Ascending aorta (tissue), 2 donors: ENCODE measurements around the gene ALOXE3. TPM values are rescaled to one million over a fixed set of nuclear protein-coding genes. Genes with fewer than 3 reads are reported as not detected.

Experiments used
- DNase-seq, 2 donors: peaks; one replicate each; pipeline ENCODE4 v3.0.0-alpha.2; 2019; ENCODE audit warnings: low spot score in 2 of 2
- H3K27ac ChIP-seq, 2 donors: fragments of 200-600 bp; sonication (generic); one replicate each; pipeline ENCODE4 v1.5.1; 2016 to 2017; ENCODE audit warnings: mild to moderate bottlenecking in 1 of 2
- H3K27me3 ChIP-seq: fragments of 200-600 bp; sonication (generic); one replicate; pipeline ENCODE4 v1.5.1; 2017
- H3K36me3 ChIP-seq, 2 donors: fragments of 200-600 bp; sonication (generic); one replicate each; pipeline ENCODE4 v1.5.1; 2016
- H3K4me1 ChIP-seq, 2 donors: fragments of 200-600 bp; sonication (generic); one replicate each; pipeline ENCODE4 v1.5.1; 2016 to 2017; ENCODE audit warnings: mild to moderate bottlenecking in 1 of 2
- H3K4me3 ChIP-seq, 2 donors: fragments of 200-600 bp; sonication (generic); one replicate each; pipeline ENCODE4 v1.5.1; 2016 to 2017; ENCODE audit warnings: mild to moderate bottlenecking in 1 of 2
- H3K9me3 ChIP-seq, 2 donors: fragments of 200-600 bp; sonication (generic); one replicate each; pipeline ENCODE4 v1.5.1; 2016
- intact Hi-C: fragments of 100-400 bp; cut with DNase I; formaldehyde crosslinking; loops from one replicate; pipeline ENCODE4 v1.15.1; 2023
- total RNA-seq: library from RNA; depleted of rRNA; stranded (reverse); fragments of >200 nt; gene quantifications from one replicate; pipeline ENCODE4 v1.1.0, GENCODE V29; 2016
- TF ChIP-seq, protein P1 (sequence below), 3 experiments: fragments of 200-600 bp in 2 of 3; fragments of 450-650 bp in 1 of 3; sonication (generic) in 2 of 3; IDR thresholded peaks; one replicate each; pipeline ENCODE4 v1.5.1; 2016 to 2019; ENCODE audit warnings: antibody characterized with exemption in 3 of 3, mild to moderate bottlenecking in 1 of 3, moderate library complexity in 1 of 3

The ALOXE3 gene
- total RNA-seq, 1 donor from 2014 or later = not detected

DNA sequence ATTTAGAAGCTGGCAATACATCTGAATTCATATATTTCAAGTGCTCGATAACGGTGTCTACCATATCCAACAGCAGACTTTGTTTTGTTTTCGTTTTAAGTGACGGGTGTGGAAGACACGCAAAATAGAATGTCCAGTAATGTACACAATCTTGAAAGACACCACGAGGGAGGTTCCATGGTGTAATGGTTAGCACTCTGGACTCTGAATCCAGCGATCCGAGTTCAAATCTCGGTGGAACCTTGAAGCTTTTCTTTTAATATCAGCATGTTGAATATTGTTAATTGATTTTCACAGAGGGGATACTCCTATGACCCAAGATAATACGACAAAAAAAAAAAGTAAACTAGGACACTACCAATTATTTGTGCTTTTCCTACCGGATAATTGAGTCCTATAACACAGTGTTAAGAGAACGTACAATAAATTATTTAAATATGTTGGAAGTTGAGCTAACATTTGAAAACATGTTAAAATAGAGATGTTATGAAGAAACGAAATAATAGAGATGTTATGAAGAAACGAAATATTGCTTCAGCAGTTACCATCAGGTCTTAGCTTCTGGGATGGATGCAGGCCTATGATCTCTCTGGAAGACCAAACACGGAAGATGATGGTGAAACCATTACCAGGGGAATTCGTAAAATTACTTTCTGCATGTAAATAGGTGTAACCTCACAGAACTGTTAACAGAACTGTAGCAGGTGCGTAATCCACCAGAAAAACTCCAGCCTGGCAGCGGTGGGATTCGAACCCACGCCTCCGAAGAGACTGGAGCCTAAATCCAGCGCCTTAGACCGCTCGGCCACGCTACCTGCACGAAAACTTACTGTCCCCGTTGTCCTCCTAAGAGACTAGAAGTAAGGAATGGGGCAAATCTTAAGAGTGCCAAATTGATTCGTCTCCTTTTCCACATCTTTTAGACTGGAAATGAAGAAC, 1.5 kb upstream of the ALOXE3 start:
- Histone ChIP-seq H3K36me3 (no peaks in the 10 kb centered on the region), H3K27ac (peak overlapping the region; percentile 37 to 70), H3K4me1 (peaks cover 22 to 52% of the 10 kb centered on the region in 2 donors), H3K9me3 (no peaks in the 10 kb centered on the region), H3K27me3 (no peaks in the 10 kb centered on the region), H3K4me3 (peak overlapping the region; percentile 57 to 65)
- intact Hi-C loops = loop anchor here (1.0 to 5.0 kb wide), 6 partner anchors 36 to 263 kb away; partner anchors contain the start of genes CYB5D1, NAA38, RANGRF and TMEM88
- TF ChIP-seq, protein P1, sequence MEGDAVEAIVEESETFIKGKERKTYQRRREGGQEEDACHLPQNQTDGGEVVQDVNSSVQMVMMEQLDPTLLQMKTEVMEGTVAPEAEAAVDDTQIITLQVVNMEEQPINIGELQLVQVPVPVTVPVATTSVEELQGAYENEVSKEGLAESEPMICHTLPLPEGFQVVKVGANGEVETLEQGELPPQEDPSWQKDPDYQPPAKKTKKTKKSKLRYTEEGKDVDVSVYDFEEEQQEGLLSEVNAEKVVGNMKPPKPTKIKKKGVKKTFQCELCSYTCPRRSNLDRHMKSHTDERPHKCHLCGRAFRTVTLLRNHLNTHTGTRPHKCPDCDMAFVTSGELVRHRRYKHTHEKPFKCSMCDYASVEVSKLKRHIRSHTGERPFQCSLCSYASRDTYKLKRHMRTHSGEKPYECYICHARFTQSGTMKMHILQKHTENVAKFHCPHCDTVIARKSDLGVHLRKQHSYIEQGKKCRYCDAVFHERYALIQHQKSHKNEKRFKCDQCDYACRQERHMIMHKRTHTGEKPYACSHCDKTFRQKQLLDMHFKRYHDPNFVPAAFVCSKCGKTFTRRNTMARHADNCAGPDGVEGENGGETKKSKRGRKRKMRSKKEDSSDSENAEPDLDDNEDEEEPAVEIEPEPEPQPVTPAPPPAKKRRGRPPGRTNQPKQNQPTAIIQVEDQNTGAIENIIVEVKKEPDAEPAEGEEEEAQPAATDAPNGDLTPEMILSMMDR (IDR thresholded peaks at IDR 0.05) = no peak
- DNase-seq = no peak

DNA sequence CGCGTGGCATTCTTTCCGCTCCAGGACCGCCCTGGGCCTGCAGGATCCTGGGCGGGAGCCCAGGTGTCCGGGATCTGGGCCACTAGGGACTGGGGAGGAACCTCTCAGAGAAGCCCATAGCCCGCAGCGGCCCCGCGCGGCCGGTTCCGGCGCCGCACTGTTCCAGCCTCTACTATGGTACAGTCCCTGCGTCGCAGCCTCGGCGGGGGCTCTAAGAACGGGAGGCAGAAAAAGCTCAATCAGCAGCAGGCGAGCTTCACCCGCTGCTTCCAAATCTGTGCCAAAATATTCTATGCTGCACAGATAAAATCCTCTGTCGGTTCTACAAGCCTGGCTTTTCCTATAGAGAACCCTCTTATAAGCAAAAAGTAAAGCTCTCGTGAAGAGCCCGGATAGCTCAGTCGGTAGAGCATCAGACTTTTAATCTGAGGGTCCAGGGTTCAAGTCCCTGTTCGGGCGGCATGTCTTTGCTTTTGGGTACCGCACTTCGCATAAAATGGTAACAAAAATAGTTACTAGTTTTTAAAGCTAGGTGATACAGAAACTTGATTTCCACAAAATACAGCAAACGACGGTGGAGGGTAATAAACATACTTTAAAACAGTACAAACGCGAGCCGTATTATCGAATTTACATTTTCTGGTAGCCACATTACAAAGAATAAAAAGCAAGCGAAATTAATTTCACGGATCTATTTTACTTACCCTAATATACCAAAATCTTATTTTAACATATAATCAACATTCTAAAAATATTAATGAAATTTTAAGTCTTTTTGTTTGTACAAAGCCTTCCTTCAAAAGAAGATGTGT, 661 bp upstream of the ALOXE3 start:
- H3K9me3 ChIP-seq = no peaks in the 10 kb centered on the region
- peak; percentile 63 to 95 for DNase-seq
- H3K36me3 ChIP-seq = no peaks in the 10 kb centered on the region
- TF ChIP-seq, protein P1 (IDR thresholded peaks at IDR 0.05) = peak; percentile 91 to 97 (median 92)
- intact Hi-C loops = loop anchor here (1.0 to 5.0 kb wide), 6 partner anchors 25 to 262 kb away; partner anchors contain the start of genes CYB5D1, NAA38, RANGRF and TMEM88
- peak overlapping the region; percentile 37 to 70 for H3K27ac ChIP-seq
- H3K4me1 ChIP-seq = peaks cover 21 to 44% of the 10 kb centered on the region in 2 donors
- peak overlapping the region; percentile 53 to 65 for H3K4me3 ChIP-seq
- no peaks in the 10 kb centered on the region for H3K27me3 ChIP-seq

DNA sequence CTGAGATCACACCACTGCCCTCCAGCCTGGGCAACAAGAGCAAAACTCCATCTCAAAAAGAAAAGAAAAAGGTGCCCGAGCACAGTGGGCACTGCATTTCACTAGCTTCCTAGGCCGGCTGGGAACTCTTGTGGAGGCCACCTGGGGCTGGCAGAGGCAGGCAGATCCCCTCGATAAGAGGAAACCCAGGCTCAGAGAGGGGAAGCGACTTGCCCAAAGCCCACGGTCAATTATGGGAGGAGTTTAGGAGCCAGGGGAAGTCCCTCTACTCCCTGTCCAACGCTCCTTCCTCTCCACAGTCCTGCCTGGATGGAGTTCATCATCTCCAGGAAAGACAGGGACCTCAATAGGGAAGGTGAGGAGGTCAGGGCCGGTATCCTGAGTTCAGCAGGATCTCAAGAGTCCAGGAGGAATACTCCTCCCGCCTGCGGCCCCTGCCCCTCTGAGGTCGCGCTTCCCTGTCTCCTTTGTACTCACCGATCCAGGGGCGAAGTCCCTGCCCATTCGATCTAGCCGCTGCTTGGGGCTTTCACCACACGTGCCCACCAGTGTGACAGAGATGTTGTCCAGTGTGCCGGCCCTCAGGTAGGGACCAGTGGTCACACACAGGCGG, 841 bp downstream of the ALOXE3 start:
- H3K36me3 ChIP-seq = no peaks in the 10 kb centered on the region
- H3K27me3 ChIP-seq = peaks cover 3% of the 10 kb centered on the region
- H3K9me3 ChIP-seq = no peaks in the 10 kb centered on the region
- no peak for DNase-seq
- intact Hi-C loops = loop anchor here (5.0 kb wide), 2 partner anchors 35 to 260 kb away; partner anchors contain the start of genes CYB5D1, NAA38 and TMEM88
- peak overlapping the region in 1 of 2 donors; percentile 65 for H3K4me3 ChIP-seq
- H3K4me1 ChIP-seq = peaks cover 10 to 29% of the 10 kb centered on the region in 2 donors
- H3K27ac ChIP-seq = no peak overlapping the region
- TF ChIP-seq, protein P1 (IDR thresholded peaks at IDR 0.05) = no peak

DNA sequence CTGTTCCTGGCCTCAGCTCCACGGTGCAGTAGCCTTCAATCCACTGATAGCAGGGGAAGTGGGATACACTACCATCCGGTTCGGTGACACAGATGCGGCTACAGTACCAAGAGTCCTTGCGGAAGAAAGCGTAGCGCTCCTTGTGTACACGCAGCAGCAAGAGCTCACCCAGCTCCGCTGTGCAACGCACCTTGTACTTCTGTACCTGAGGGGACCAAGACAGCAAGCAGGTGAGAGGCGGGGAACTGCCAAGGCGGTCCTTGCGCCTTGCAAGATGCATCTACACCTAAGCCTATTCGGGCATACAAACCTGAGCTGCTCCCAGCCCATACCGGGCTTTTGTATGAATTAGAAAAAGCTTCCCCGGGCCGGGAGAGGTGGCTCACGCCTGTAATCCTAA, 1.5 kb downstream of the ALOXE3 start:
- H3K4me3 ChIP-seq = no peak overlapping the region
- DNase-seq = no peak
- intact Hi-C loops = loop anchor here (5.0 kb wide), 2 partner anchors 34 to 259 kb away; partner anchors contain the start of genes CYB5D1, NAA38 and TMEM88
- no peaks in the 10 kb centered on the region for H3K9me3 ChIP-seq
- H3K36me3 ChIP-seq = no peaks in the 10 kb centered on the region
- H3K27me3 ChIP-seq = peaks cover 3% of the 10 kb centered on the region
- peaks cover 10 to 22% of the 10 kb centered on the region in 2 donors for H3K4me1 ChIP-seq
- H3K27ac ChIP-seq = no peak overlapping the region
- TF ChIP-seq, protein P1 (IDR thresholded peaks at IDR 0.05) = no peak

DNA sequence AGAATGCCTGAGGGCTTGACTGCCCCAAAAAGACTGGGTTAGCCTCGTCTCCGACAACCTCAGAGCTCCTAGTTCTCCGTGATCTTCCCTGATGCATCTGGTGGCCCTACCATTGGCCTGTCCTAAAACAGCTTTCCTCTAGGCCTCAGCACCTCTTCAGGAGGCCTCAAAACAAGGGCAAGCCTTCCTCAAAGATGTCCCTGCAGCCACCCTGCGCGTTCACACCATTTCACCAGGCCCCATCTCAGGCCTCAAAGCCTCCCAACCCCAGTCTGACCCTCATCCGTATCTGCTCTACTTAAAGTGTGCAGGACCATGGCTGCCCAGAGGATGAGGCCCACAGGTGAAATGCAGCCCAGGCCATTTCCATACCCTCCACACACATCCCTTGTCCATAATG, 7.4 kb downstream of the ALOXE3 start:
- Histone ChIP-seq H3K27ac (no peak overlapping the region), H3K4me1 (peaks cover 0 to 6% of the 10 kb centered on the region in 2 donors), H3K9me3 (no peaks in the 10 kb centered on the region), H3K27me3 (peaks cover 7% of the 10 kb centered on the region), H3K36me3 (no peaks in the 10 kb centered on the region), H3K4me3 (no peak overlapping the region)
- no peak for DNase-seq
- intact Hi-C loops = no loop called here
- TF ChIP-seq, protein P1 (IDR thresholded peaks at IDR 0.05) = no peak
